ENCODE measurements around the gene ABHD12.
"Not testable (repeated sequence)": the region's sequence is repeated elsewhere in the genome, so short reads cannot be mapped to it uniquely, and the experiment has no call there.

ABHD12 gene

DNA sequence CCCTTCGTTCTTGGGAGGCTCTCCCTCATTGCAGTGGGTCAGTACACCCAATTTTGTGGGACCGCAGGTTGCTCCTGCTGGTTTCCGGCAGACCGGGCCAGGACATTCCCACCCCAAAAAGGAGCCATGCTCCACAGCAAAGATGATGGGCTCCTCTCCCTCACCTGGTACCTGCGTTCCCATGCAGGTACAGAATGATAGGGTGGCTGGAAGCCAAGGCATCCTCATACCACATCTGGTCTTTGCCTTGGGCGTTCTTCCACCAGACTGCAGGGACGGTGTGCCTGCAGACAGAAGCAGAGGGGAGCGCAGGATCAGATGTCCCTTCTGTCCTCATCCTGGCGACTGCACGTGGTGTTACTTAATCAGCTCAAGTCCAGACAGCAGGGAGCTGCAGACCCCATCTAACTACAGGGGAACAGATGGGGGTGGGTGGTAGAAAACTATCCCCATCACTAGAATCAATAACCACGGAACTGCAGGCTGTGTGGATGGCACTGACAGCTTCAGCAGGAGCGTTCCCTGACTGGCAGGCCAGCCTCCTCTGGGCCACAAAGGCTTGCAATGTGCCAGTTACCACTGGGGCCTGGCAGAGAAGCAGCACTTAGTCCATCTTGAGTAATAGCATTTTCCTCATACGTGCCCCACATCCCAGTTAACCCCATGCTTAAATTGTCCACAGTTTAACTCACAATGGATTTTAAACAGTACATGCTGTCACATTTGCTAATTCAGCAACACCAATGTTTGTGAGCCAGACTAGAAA lies 70.4 kb downstream of the ABHD12 start:
- DNase-seq, result no peak

DNA sequence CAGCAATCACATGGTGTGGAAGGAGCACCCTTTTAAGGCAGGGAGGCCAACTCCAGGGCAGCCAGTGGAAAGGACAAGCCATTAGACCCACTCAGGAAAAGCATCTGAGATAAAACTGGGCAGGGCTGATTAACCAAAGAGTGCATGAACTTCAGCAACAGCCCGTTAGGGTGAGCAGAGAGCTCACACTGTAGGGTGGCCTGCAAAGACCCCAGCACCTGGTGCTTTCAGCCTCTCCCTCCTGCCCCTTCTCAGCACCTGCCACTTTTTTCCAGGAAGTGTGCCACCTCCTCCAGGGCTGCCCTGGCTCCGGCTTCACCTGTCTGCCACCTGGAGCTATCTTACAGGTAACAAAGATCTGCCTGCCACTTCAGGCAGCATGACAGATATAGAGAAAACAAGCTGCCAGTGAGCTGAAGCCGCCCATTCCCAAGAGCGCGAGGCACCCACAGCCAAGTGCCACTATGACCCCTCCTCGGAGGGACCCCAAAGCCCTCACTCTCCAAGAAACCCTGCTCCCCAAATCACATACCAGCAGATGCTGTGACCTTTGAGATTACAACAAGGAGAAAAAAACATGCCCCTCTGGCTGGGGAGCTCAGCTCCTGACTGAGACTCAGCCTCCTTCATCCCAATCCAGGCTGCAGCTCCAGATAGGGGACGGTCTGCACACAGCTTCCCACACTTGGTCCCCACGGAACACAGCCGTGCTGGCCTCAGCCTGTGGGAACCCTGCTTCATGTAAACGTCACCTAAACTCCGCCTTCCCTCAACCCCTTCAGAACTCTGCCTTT lies 71.2 kb downstream of the ABHD12 start:
- no peak for DNase-seq

DNA sequence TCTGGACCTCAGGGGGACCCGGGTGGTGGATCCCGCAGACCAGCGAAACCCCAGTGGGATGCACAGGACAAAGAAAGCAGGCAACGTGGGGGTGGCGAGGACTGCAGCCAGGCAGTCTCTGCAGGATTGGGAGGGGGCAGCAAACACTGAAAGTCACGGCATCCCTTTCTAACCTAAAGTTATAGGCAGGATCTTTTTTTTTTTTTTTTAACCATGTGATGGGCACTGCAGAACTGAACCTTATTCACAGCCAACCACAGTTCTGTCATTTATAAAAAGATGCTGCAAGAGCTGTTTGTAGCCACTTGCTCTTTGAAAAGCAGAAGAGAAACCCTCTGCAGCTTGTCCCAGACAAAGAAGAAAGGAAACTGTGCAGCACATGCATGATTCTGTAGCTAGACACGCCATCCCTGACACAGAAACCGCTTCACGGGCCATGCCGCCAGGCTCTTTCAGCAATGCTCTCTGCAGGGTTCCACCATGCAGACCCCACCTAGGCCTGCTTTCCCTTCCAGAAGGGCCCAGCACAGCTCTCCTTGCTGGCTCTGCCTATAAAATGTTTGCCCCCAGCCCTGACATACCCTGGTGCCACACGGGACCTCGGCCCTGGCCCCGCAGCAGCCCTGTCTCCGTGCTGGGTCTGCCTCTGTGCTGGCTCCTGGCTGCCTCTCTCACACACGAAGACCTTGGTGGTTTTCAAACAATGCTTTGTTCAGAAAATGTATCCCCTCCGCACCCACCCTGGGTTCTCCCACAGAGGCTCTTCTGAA lies 72.0 kb downstream of the ABHD12 start:
- DNase-seq, result no peak

DNA sequence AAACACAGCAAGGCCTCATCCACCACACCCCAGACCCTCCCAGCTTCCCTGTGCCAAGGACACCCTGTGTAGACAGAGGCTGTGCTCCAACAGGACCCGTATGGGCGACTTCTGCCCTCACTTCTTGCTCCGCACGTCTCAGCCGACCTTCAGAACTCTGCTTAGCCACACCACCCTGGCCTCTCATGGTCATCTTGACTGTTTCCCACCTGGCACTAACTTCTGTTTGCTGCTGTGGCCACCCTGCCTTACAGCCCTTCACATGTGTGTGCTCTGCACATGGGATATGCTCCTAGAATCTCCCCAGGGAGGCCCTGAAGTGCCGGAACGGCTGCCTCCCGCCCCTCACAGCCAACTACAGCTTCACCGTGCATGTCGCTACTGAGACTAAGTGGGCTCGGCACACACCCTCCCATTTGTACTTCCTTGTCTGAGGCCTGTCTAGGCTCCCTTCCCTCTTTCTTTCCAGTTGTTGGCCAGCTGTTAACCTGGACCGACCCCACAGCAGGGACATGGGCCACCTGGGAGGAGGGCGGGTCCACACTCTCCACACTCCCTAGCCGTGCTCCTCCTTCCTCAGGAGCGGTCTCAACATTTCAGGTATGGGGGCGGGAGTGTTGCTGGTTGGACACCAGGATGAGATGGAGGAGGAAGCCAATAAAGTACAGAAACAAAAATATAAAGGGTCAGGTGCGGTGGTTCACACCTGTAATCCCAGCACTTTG lies 73.1 kb downstream of the ABHD12 start:
- no peak for DNase-seq

DNA sequence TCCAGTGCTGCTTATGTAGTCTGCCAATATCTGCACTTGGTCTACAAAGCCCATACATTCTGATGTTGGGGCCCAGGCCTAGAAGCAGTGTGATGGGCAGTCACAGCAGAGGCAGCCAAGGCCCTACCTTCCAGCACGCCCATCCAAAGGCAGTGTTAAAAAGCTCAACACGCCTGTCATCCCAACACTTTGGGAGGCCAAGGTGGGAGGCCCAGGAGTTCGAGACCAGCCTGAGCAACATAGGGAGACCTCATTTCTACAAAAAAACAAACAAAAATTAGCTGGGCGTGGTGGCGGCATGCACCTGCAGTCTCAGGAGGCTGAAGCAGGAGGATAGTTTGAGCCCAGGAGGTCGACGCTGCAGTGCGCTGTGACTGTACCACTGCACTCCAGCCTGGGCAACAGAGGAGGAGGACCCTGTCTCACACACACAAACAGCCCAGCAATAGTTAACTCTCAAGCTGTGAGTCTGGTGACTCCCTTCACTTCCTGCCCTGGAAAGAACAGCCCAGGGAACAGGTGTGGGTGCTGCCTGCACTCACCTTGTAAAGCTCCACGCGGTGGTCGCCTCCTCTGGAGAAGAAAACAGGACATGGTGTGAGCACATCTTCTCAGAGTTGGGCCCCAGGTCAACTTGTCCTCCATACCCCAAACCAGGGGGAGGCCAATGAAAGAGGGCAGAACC lies 74.0 kb downstream of the ABHD12 start:
- DNase-seq, result no peak

DNA sequence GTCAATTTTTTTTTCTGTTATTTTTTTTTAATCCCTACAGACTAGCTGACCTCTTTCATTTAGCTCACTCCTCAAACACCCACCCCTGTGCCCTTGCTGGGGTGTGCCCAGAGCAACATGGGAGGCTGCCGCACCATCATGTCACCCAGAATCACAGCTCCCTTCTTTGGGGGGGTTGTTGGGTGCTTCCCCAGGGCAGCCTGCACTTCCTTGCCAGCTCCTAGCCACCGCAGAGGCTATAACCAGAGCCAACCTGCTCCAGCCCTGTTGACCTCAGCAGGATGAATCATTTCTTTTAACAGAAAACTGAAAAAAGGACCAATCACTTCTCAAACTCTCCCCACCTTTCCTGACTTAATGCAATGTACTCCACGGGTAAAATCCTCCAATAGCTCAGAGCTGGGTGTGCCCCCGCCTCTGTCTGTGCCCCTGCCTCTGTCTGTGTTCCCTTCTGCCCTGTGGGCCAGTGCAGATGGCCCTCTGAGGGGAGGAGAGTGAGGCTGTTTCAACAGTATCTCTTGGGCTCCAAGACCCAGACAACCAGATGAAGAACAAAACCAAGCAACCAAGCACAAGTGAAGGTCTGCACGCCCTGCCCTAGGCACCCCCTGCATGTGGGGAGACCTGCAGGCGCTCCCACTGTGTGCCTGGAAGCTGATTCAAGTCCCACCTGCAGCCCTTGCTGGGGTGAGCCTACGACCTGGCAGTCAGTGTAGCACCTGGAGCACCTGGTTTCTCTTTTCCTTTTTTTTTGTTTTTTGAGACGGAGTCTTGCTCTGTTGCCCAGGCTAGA lies 75.0 kb downstream of the ABHD12 start:
- DNase-seq, result no peak

DNA sequence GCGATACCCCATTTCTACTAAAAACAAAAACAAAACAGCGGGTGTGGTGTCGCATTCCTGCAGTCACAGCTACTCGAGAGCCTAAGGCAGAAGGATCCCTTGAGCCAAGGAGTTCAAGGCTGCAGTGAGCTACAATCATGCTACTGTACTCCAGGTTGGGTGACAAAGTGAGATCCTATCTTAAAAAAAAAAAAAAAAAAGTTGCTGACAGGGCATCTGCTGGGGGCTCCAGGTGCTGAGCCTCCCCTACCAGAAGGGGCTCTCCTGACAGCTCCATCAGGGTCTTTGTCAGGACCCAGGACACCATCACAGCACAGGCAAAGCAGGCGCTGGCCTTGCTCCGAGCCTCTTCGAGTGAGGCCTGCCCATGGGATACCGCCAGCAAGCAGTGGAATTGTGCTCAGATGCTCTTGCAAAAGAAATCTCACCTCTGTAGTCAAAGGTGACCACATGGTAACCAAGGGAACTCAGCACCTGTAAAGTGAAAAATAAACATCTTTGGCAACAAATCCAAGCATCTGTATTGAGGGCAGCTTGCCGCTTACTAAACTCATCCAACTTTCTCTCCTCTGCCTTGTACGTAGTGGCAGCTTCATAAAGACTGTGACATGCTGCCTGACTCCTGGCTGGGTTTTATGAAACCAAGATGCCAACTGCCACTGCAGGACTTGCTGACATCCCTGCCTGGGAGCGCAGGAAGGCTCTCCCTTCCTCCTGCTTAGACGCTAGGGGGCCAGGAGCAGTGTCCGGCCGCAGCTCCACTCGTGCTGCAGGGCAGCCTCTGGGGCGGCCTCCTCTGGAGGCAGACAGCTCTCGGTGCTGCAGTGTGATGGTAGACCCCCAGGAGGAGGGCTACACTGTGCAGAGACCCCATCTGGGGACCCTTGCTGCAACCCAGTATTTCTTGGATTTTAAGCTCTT lies 75.9 kb downstream of the ABHD12 start:
- peak; percentile 79 for DNase-seq

DNA sequence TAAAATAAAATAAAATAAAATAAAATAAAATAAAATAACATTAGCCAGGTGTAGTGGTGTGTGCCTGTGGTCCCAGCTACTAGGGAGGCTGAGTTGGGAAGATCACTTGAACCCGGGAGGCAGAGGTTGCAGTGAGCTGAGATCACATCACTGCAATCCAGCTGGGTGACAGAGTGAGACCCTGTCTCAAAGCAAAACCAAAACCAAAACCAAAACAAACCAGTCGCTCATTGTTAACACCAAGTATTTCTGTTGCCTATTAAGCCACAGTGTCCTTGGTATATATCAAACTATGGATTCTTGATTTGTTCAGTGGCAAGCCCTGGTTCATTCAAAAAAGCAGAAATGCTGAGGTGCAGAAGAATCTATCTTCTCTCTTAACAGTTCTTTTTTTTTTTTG lies 77.0 kb downstream of the ABHD12 start:
- DNase-seq, result no peak

DNA sequence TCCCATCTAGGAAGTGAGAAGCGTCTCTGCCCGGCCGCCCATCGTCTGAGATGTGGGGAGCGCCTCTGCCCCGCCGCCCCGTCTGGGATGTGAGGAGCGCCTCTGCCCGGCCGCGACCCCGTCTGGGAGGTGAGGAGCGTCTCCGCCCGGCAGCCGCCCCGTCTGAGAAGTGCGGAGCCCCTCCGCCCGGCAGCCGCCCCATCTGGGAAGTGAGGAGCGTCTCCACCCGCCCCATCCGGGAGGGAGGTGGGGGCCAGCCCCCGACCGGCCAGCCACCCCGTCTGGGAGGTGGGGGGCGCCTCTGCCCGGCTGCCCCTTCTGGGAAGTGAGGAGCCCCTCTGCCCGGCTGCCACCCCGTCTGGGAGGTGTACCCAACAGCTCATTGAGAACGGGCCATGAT lies 77.9 kb downstream of the ABHD12 start:
- DNase-seq, result not testable (repeated sequence)

DNA sequence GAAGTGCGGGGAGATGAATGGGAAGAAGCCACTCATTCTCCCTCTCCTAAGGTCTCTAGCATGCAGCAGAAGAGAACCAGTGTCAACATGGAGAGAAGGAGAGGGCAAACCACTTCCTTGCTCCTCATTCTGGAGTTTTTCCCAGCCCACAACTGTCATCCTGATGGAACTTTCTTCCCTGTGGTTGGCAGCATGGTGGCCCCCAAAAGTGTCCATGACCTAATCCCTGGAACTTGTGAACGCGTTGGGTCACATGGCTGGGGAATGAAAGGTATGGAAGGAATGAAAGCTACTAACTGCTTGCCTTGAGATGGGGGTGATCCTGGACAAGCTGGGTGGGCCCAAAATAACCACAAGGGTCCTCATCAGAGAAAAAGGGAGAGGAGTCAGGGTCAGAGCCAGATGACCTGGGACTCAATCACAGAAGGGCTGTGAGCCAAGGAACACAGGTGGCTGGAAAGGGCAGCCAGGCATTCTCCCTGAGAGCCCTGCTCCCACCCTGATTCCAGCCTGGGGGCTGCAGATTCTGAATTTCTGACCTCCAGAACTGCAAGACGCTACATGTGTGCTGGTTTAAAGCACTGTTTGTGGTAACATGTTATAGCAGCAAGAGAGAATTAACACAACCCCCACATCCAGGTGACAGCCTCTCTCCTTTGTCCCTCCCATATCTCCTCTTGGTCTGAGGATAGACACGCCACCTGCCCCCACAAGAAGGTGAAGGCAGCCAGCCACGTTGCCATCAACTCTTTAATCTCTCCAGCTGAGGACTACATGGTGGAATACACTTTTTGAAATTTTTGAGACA lies 79.5 kb downstream of the ABHD12 start:
- no peak for DNase-seq

DNA sequence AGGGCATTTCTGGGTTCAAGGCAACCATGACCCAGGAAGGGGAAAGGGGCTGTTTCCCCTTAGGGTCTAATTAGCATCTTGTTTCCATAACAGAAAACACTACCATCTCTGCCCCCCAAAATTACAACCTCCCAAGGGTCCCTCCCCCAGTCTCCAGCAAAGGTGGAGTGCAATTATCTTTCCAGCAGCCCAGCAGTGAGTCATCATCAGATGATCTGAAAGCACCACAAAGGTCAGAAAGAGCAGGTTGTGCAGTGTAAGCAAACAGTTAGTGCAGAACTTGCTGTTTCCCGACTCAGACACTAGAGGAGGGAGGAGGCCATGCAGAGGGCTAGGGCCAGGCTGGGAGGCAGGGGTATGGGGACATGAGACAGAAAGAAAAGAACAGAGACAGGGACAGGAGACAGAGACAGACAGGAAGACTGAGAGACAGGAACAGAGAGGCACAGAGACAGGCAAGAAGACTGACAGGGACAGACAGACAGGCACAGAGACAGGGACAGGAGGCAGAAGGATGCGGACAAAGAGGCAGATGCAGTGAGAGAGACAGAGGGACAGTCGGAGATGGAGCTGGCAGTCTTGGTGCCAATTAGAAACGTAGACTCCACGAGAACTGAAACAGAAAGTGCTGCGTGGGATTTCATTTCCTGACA lies 80.2 kb downstream of the ABHD12 start:
- DNase-seq, result no peak

DNA sequence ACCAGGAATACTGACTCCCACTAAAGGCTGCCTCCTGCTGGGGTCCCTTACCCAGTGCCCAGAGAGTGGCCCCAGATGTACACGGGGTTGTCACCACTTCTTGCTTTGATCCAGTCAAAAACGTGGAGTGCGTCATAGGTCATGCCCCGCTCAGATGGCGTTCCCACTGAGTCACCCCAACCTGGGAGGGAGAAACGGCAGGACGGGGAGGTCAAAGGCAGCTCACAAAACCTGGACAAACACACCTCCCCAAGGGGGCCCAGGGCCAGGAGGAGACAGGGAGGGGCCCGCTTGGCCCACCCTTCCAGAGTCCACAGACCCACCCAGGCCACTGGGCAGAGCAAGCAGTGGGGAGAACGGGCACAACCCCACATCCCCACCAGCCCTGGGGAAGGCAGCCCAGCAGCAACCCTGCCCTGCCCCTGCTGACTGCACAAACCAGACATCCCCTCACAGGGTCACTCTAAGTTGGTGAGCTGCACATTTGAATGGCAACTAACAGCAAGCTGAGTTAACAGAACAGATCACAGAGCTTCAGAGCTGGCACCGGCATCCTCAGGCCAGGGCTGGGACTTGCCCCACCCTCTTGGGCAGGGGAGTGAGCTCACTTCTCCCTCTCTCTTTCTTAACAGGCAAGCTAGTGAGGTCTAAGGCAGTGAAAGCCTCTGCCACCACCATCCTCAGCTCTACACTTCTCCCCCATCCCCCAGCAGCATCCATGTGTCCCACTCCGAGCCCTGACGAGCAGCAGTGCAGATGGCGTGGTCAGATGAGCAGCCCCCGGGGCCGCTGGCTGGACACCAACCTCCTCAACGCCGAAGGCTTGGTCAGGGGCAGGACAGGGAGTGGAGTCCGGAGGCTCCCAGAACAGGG lies 81.0 kb downstream of the ABHD12 start:
- no peak for DNase-seq

DNA sequence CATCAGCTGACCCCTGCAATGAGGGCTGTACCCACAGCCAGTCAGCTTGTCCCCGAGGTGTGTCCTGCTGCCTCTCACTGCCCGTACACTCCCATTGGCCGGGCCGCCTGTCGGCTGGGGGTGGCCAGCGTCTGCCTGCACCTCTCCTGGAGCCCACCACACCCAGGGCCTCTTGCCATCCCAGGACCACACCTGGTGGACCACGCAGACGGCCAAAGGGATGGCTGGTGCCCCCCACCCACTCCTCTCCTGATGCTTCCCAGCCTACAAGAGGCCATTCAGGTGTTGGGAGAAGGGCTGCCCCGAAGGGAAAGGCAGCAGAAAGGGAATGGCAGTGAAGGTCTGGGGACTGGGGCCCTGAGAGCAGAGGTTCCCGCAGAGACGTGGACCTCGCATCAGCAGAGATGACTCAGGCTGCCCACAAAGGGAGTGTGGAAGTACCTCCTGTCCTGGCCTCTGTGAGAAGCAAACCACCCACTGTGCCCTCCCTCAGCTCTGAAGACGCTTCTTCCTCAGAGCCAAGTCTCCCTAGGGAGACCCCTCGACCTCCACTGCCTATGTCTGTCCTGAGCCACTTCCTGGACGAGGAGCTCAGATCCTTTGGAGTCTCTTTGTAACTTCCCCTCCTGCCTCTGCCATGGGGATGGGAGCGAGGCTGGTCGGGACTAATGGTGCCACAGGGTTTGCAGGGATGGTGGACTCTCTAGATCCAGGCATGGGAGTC lies 81.8 kb downstream of the ABHD12 start:
- DNase-seq, result no peak

DNA sequence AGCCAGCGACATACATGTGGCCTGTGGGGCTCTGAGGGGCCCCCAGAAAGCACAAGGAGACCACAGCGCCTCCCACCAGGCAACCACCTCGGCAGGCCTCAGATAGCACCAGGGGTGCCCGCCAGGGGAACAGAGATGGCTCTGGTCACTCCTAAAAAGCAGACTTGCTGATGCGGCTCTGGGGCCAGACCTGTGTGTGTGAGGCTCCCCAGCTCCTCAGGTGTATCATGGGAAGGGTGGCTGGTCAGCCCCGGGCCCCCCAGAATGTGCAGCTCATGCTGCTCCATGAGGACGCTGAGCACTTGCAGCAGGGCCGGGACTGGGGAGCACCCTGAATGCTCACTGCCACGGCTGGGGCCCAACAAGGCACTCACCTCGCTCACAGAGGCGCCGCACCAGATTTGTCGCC lies 82.5 kb downstream of the ABHD12 start:
- DNase-seq, result no peak

DNA sequence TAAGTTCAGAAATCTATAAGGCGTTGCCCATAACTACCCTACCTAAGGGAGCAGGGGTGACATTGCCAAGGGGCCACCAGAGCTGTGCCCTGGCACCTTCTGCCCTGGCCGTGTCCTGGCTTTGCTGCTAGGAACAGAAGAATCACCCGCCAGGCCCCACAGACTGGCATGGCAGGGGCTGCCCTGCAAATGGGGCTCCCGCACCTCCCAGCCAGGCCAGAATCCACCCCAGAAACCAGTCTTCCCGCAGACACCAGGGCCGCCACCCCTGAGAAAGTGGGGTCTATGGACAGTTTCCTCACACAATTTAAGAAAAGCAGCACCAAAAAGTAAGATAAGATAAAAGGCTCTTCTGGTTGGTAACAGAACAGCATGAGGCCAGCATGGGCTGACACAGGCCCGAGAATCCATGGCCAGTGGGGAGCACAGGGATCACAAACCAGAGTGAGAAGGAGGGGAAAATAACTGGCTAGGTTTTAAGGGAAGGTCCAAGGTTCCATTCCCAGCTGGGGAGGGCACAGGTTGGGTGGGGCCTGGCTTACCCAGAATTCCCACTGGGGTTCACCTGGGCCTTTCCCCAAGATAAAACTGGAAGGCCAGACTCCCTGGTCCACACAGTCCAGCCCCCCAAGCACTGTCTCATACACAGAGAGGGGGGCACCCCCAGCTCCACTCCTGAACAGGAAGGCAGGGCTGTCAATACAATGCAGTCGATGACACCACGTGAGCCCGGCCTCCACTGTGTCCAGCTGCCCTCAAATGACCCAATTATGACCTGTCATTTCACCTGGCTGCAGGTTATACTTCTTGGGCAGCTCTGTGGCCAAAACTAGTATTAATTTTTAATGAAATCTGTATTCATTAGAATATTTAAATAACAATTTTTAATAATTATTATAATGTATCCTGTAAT lies 83.4 kb downstream of the ABHD12 start:
- DNase-seq, result no peak

DNA sequence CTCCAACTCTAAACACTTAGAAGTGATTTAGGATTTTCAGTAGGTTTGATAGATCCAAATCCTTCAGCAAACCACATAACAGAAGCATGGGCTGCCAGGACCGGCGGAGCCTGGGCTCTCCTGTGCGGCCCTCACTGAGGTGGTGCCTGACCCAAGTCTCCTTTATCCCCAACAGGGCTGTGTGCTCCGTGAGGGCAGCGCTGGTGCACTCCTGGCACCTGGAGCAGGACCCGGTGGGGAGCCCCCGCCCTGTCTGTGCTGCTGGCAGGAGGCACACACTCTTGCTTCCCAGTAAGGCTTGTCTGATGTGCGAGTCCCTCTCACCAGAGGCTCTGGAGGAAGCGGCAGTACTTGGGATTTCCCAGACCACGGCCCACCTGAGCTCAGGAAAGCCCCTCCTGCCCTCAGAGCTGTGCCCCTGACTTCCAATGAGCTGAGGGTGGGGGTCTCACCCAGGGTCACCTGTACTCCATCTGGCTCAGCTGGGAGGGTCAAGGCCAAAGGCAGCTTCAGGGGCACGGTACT lies 86.5 kb downstream of the ABHD12 start:
- DNase-seq, result peak; percentile 7

Measured in 8988T (cell line).